GM08714 (cell line): ENCODE data around the gene CDC42EP1.
A peak's percentile ranks its signal among the peaks of the same experiment; 100 is the strongest.
"Not testable (repeated sequence)": the region's sequence is repeated elsewhere in the genome, so short reads cannot be mapped to it uniquely, and the experiment has no call there.

Source experiments
- H3K4me3 ChIP-seq: fragments of 200-500 bp; sonication (Bioruptor generic); 2 replicates; pipeline ENCODE4 v1.5.1; 2014; ENCODE audit warnings: mild to moderate bottlenecking, low read length, inconsistent platforms
- ZNF274 ChIP-seq: IDR thresholded peaks from 2 replicates; pipeline ENCODE4 v1.6.1; 2012; ENCODE audit warnings: mild to moderate bottlenecking, low read depth, low read length

Gene CDC42EP1

GRCh38 chr22:37569921-37570660 lies 9.8 kb downstream of the CDC42EP1 start:
- no peak overlapping the region for H3K4me3 ChIP-seq
- no peak for TF ChIP-seq ZNF274

- no peak for TF ChIP-seq ZNF274
- H3K4me3 ChIP-seq: no peak overlapping the region
Observed at GRCh38 chr22:37570661-37570976, 10.3 kb downstream of the CDC42EP1 start.

GRCh38 chr22:37571258-37571991 lies 11.1 kb downstream of the CDC42EP1 start:
- no peak overlapping the region for H3K4me3 ChIP-seq
- no peak for TF ChIP-seq ZNF274

- H3K4me3 ChIP-seq: no peak overlapping the region
- no peak for TF ChIP-seq ZNF274
Observed at GRCh38 chr22:37571992-37572373, 11.7 kb downstream of the CDC42EP1 start.

- TF ChIP-seq ZNF274: no peak
- H3K4me3 ChIP-seq: no peak overlapping the region
Observed at GRCh38 chr22:37575490-37576003, 15.3 kb downstream of the CDC42EP1 start.

- H3K4me3 ChIP-seq: no peak overlapping the region
- no peak for TF ChIP-seq ZNF274
Observed at GRCh38 chr22:37578002-37578401, 17.7 kb downstream of the CDC42EP1 start.

GRCh38 chr22:37581504-37581903 lies 21.2 kb downstream of the CDC42EP1 start:
- H3K4me3 ChIP-seq: no peak overlapping the region

GRCh38 chr22:37582526-37582925 lies 22.2 kb downstream of the CDC42EP1 start:
- TF ChIP-seq ZNF274: no peak
- H3K4me3 ChIP-seq: no peak overlapping the region

More at GRCh38 chr22:37581504-37581903, 21.2 kb downstream of the CDC42EP1 start:
- TF ChIP-seq ZNF274: no peak

GRCh38 chr22:37588546-37589215 lies 28.4 kb downstream of the CDC42EP1 start:
- no peak for TF ChIP-seq ZNF274
- H3K4me3 ChIP-seq: no peak overlapping the region

GRCh38 chr22:37589636-37590035 lies 29.4 kb downstream of the CDC42EP1 start:
- TF ChIP-seq ZNF274: no peak
- H3K4me3 ChIP-seq: no peak overlapping the region

GRCh38 chr22:37591081-37591480 lies 30.8 kb downstream of the CDC42EP1 start:
- H3K4me3 ChIP-seq: not testable (repeated sequence)

GRCh38 chr22:37591823-37592404 lies 31.6 kb downstream of the CDC42EP1 start:
- no peak for TF ChIP-seq ZNF274
- peak overlapping the region; percentile 4; the same call in 1 of the 2 replicates for H3K4me3 ChIP-seq

GRCh38 chr22:37594237-37594636 lies 34.0 kb downstream of the CDC42EP1 start:
- TF ChIP-seq ZNF274: no peak
- no peak overlapping the region for H3K4me3 ChIP-seq

- no peak for TF ChIP-seq ZNF274
- no peak overlapping the region for H3K4me3 ChIP-seq
Observed at GRCh38 chr22:37599153-37599552, 38.9 kb downstream of the CDC42EP1 start.
